HCT116 (cell line): ENCODE data around the gene EPHB2.

Source experiments
- CEBPB ChIP-seq: IDR thresholded peaks from 2 replicates; pipeline ENCODE4 v1.6.1; 2012; ENCODE audit warnings: low read depth
- EZH2 ChIP-seq: fragments of 200-600 bp; sonication (generic); IDR thresholded peaks from 2 replicates; pipeline ENCODE4 v1.6.1; 2017; ENCODE audit warnings: antibody characterized with exemption, mixed run types
- JUND ChIP-seq: IDR thresholded peaks from 2 replicates; pipeline ENCODE4 v1.6.1; 2012
- POLR2A ChIP-seq: IDR thresholded peaks from 2 replicates; pipeline ENCODE4 v1.7.0; 2011; ENCODE audit warnings: borderline replicate concordance; ENCODE audit not compliant: insufficient read depth, insufficient read length; ENCODE audit errors: extremely low read depth
- REST ChIP-seq: IDR thresholded peaks from 2 replicates; pipeline ENCODE4 v1.6.1; 2012; ENCODE audit warnings: low read depth
- SRF ChIP-seq: IDR thresholded peaks from 2 replicates; pipeline ENCODE4 v1.6.1; 2012; ENCODE audit warnings: low read depth
- ZFX ChIP-seq: fragments of 450-650 bp; IDR thresholded peaks from 2 replicates; pipeline ENCODE4 v1.6.1; 2017
- ZNF274 ChIP-seq: fragments of 200-500 bp; sonication (Bioruptor generic); IDR thresholded peaks from 2 replicates; pipeline ENCODE4 v1.6.1; 2014; ENCODE audit warnings: mild to moderate bottlenecking, low read depth, low read length, inconsistent platforms
- TF ChIP-seq, protein P1 (sequence below), 3 experiments: fragments of 200-600 bp in 1 of 3; sonication (generic) in 1 of 3; IDR thresholded peaks in 2 of 3; conservative IDR thresholded peaks in 1 of 3; 2 replicates each; pipeline ENCODE4 v1.5.1; 2012 to 2017; ENCODE audit warnings: low read depth in 2 of 3, low read length in 2 of 3, antibody characterized with exemption in 1 of 3, borderline replicate concordance in 1 of 3, control low read depth in 1 of 3, mild to moderate bottlenecking in 1 of 3, mixed read lengths in 1 of 3, mixed run types in 1 of 3, moderate library complexity in 1 of 3; ENCODE audit not compliant: insufficient read depth in 1 of 3

DNA sequence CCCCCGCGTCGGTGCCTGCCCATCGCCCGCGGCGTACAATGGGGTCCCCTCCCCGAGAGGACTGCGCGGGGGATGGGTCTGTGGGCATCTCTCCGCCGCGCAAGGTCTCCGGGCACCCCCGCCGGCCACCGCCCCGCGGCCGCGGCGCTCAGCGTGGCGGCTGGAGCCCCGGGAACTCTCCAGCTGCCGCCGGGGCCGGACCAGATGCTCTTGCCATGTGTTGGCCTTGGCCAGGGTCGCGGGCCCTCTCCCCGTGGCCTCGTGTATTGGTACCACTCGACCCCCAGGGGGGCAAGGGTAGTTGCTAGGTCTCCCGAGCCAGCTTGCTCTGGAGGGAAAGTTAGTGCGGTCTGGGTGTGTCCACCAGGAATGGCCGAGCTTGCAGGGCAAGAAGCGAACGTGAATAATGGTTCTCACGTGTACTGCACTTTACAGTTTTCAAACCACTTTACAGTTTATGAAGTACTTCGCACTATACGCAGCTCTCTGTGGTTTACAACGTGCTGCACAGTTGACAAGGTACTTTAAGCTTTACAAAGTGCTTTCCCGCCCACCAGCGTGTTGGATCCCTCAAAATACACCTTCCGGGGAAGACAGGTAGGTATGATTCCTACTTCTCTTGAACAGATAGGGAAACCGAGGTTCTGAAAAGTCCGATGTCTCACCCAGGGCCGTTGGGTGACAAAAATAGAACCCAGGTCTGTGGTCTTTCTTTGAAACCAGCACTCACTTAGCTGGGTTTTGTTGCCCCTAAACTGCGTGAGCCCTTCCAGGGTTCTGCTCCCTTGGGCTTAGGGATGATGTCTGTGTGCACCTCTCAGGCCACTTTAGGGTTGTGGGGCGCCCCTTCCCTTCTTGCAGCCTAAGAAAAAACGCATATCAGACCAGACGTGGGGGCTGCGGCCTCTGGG, 1.2 kb downstream of the EPHB2 start:
- TF ChIP-seq, protein P1, sequence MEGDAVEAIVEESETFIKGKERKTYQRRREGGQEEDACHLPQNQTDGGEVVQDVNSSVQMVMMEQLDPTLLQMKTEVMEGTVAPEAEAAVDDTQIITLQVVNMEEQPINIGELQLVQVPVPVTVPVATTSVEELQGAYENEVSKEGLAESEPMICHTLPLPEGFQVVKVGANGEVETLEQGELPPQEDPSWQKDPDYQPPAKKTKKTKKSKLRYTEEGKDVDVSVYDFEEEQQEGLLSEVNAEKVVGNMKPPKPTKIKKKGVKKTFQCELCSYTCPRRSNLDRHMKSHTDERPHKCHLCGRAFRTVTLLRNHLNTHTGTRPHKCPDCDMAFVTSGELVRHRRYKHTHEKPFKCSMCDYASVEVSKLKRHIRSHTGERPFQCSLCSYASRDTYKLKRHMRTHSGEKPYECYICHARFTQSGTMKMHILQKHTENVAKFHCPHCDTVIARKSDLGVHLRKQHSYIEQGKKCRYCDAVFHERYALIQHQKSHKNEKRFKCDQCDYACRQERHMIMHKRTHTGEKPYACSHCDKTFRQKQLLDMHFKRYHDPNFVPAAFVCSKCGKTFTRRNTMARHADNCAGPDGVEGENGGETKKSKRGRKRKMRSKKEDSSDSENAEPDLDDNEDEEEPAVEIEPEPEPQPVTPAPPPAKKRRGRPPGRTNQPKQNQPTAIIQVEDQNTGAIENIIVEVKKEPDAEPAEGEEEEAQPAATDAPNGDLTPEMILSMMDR (IDR thresholded peaks at IDR 0.05 in 2 of 3, conservative IDR thresholded peaks at IDR 0.05 in 1 of 3; ENCODE audit: borderline replicate concordance in 1 of 3, insufficient read depth in 1 of 3, low read depth in 2 of 3, low read length in 2 of 3), result no peak
- TF ChIP-seq POLR2A (no peak), ZFX (no peak), ZNF274 (no peak), REST (no peak), SRF (no peak), EZH2 (no peak), JUND (no peak), CEBPB (no peak)
